Ishikawa (cell line): ENCODE measurements around the gene BRMS1L.

ENCODE experiments used
- CEBPB ChIP-seq: IDR thresholded peaks from 2 replicates; pipeline ENCODE4 v1.6.1; 2012
- CREB1 ChIP-seq: IDR thresholded peaks from 2 replicates; pipeline ENCODE4 v1.6.1; 2012; ENCODE audit warnings: low read depth
- EGR1 ChIP-seq: IDR thresholded peaks from 2 replicates; pipeline ENCODE4 v1.6.1; 2012
- EP300 ChIP-seq: IDR thresholded peaks from 2 replicates; pipeline ENCODE4 v1.6.1; 2012; ENCODE audit warnings: borderline replicate concordance
- FOXM1 ChIP-seq: IDR thresholded peaks from 2 replicates; pipeline ENCODE4 v1.6.1; 2012; ENCODE audit warnings: low read depth, borderline replicate concordance
- MAX ChIP-seq: IDR thresholded peaks from 2 replicates; pipeline ENCODE4 v1.6.1; 2012
- NFIC ChIP-seq: IDR thresholded peaks from 2 replicates; pipeline ENCODE4 v1.6.1; 2012
- RAD21 ChIP-seq: IDR thresholded peaks from 2 replicates; pipeline ENCODE4 v1.6.1; 2012; ENCODE audit warnings: low read depth
- REST ChIP-seq: IDR thresholded peaks from 2 replicates; pipeline ENCODE4 v1.6.1; 2012; ENCODE audit warnings: low read depth, mild to moderate bottlenecking
- TAF1 ChIP-seq: IDR thresholded peaks from 2 replicates; pipeline ENCODE4 v1.6.1; 2012; ENCODE audit warnings: low read depth, mild to moderate bottlenecking
- TCF12 ChIP-seq: IDR thresholded peaks from 2 replicates; pipeline ENCODE4 v1.6.1; 2012; ENCODE audit warnings: low read depth
- TEAD4 ChIP-seq: IDR thresholded peaks from 2 replicates; pipeline ENCODE4 v1.6.1; 2012
- USF1 ChIP-seq: IDR thresholded peaks from 2 replicates; pipeline ENCODE4 v1.6.1; 2012
- YY1 ChIP-seq: IDR thresholded peaks from 2 replicates; pipeline ENCODE4 v1.6.1; 2012; ENCODE audit warnings: low read depth
- ZBTB7A ChIP-seq: IDR thresholded peaks from 2 replicates; pipeline ENCODE4 v1.6.1; 2012; ENCODE audit warnings: low read depth

The BRMS1L gene

GRCh38 chr14:35898217-35898775 lies 72.2 kb downstream of the BRMS1L start:
- TF ChIP-seq EGR1 (no peak), TAF1 (no peak), REST (no peak), CREB1 (no peak), MAX (no peak), TCF12 (no peak), CEBPB (no peak), YY1 (no peak), USF1 (no peak)

- TF ChIP-seq TCF12 (no peak), ZBTB7A (no peak), RAD21 (no peak), EP300 (no peak), CREB1 (no peak), EGR1 (no peak), FOXM1 (no peak), REST (no peak), CEBPB (no peak), MAX (no peak)
These were observed 74.6 kb downstream of the BRMS1L start for GRCh38 chr14:35900741-35901140.

GRCh38 chr14:35909665-35910064 lies 83.5 kb downstream of the BRMS1L start:
- TF ChIP-seq EP300 = no peak
- no peak for TF ChIP-seq TCF12
- no peak for TF ChIP-seq ZBTB7A
- TF ChIP-seq REST = no peak

- TF ChIP-seq RAD21 (no peak), MAX (no peak), TCF12 (no peak), USF1 (no peak), EP300 (no peak), ZBTB7A (no peak), NFIC (no peak), EGR1 (no peak), TEAD4 (no peak), CREB1 (no peak), FOXM1 (no peak)
These were observed 84.1 kb downstream of the BRMS1L start for GRCh38 chr14:35910191-35910590.

- TF ChIP-seq RAD21 = no peak
- no peak for TF ChIP-seq CREB1
- TF ChIP-seq ZBTB7A = no peak
- TF ChIP-seq YY1 = no peak
- no peak for TF ChIP-seq NFIC
- TF ChIP-seq CEBPB = no peak
- TF ChIP-seq TAF1 = no peak
- no peak for TF ChIP-seq TEAD4
- TF ChIP-seq FOXM1 = no peak
- no peak for TF ChIP-seq MAX
- no peak for TF ChIP-seq USF1
- TF ChIP-seq TCF12 = no peak
- no peak for TF ChIP-seq EGR1
These were observed 85.0 kb downstream of the BRMS1L start for GRCh38 chr14:35911097-35911496.
